DND-41 (cell line): ENCODE data around the gene MUCL3.

Experiments
- CTCF ChIP-seq: IDR thresholded peaks from 2 replicates; pipeline ENCODE4 v1.5.1; 2012; ENCODE audit warnings: borderline replicate concordance, low read length, moderate library complexity, mild to moderate bottlenecking; ENCODE audit not compliant: poor library complexity, severe bottlenecking; ENCODE audit errors: extremely low read depth
- EZH2 ChIP-seq: IDR thresholded peaks from 3 replicates; pipeline ENCODE4 v1.6.1; 2012; ENCODE audit warnings: borderline replicate concordance, low read depth, mild to moderate bottlenecking, moderate library complexity, low read length, inconsistent platforms; ENCODE audit not compliant: severe bottlenecking

- TF ChIP-seq CTCF (no peak), EZH2 (no peak)
Measured at GRCh38 chr6:30914854-30915590, 25.8 kb upstream of the MUCL3 start.
